Endothelial cell of hepatic sinusoid (primary cell): ENCODE data around the gene ADSS1.
"Not testable (repeated sequence)": the region's sequence is repeated elsewhere in the genome, so short reads cannot be mapped to it uniquely, and the experiment has no call there.

Source experiments
- in situ Hi-C: cut with HindIII; loops from 2 replicates; pipeline ENCODE4 v1.10.0; 2017; ENCODE audit warnings: low sequenced_read_pairs

ADSS1 gene

GRCh38 chr14:104743461-104744380, 19.7 kb downstream of the ADSS1 start:
- in situ Hi-C loops = no loop called here

- in situ Hi-C loops = no loop called here
Observed at GRCh38 chr14:104744484-104744883, 20.5 kb downstream of the ADSS1 start.

GRCh38 chr14:104745431-104745830, 21.4 kb downstream of the ADSS1 start:
- in situ Hi-C loops = no loop called here

GRCh38 chr14:104746071-104746545, 22.1 kb downstream of the ADSS1 start:
- in situ Hi-C loops = no loop called here

- in situ Hi-C loops = no loop called here
Observed at GRCh38 chr14:104746934-104747481, 23.0 kb downstream of the ADSS1 start.

GRCh38 chr14:104747876-104748275, 23.8 kb downstream of the ADSS1 start:
- in situ Hi-C loops = no loop called here

GRCh38 chr14:104749111-104749649, 25.2 kb downstream of the ADSS1 start:
- in situ Hi-C loops = no loop called here

- in situ Hi-C loops = no loop called here
Observed at GRCh38 chr14:104750056-104750752, 26.2 kb downstream of the ADSS1 start.

- in situ Hi-C loops = not testable (repeated sequence)
Observed at GRCh38 chr14:104750753-104751057, 26.7 kb downstream of the ADSS1 start.

- in situ Hi-C loops = no loop called here
Observed at GRCh38 chr14:104751539-104752422, 27.8 kb downstream of the ADSS1 start.

- in situ Hi-C loops = no loop called here
Observed at GRCh38 chr14:104752423-104752734, 28.4 kb downstream of the ADSS1 start.

- in situ Hi-C loops = no loop called here
Observed at GRCh38 chr14:104752735-104753527, 28.9 kb downstream of the ADSS1 start, which contains the start of gene SIVA1. Gene SIVA1 (plus strand): TSS chr14:104753147. CDS start chr14:104753202, 55 bp downstream.

- in situ Hi-C loops = no loop called here
Observed at GRCh38 chr14:104753528-104754212, 29.6 kb downstream of the ADSS1 start.

GRCh38 chr14:104754213-104754851, 30.3 kb downstream of the ADSS1 start:
- in situ Hi-C loops = no loop called here

- in situ Hi-C loops = no loop called here
Observed at GRCh38 chr14:104755621-104756020, 31.6 kb downstream of the ADSS1 start.

GRCh38 chr14:104756477-104757237, 32.6 kb downstream of the ADSS1 start:
- in situ Hi-C loops = no loop called here

- in situ Hi-C loops = no loop called here
Observed at GRCh38 chr14:104757238-104757585, 33.2 kb downstream of the ADSS1 start.
